Lower lobe of right lung (tissue), 2 donors: ENCODE data around the gene PLA2G1B. TPM values are rescaled to one million over a fixed set of nuclear protein-coding genes. Genes with fewer than 3 reads are reported as not detected.

Source experiments
- ATAC-seq, 2 donors: fragments of 200-7000 bp; cut with Tn5 transposase; one replicate each; pipeline ENCODE4 v1.9.1; 2020 to 2022; ENCODE audit warnings: mild to moderate bottlenecking in 2 of 2, moderate library complexity in 2 of 2
- DNase-seq: peaks from one replicate; pipeline ENCODE4 v3.0.0-alpha.2; 2020
- H3K27ac ChIP-seq: fragments of 200-600 bp; one replicate; pipeline ENCODE4 v1.8.0; 2022
- H3K27me3 ChIP-seq: fragments of 200-600 bp; one replicate; pipeline ENCODE4 v1.8.0; 2022; ENCODE audit warnings: low read depth
- H3K36me3 ChIP-seq: fragments of 200-600 bp; one replicate; pipeline ENCODE4 v1.8.0; 2022; ENCODE audit warnings: mild to moderate bottlenecking
- H3K4me1 ChIP-seq: fragments of 200-600 bp; one replicate; pipeline ENCODE4 v1.8.0; 2022
- H3K4me3 ChIP-seq: fragments of 200-600 bp; one replicate; pipeline ENCODE4 v1.8.0; 2022; ENCODE audit warnings: mild to moderate bottlenecking
- H3K9me3 ChIP-seq: fragments of 200-600 bp; one replicate; pipeline ENCODE4 v1.8.0; 2022
- CTCF ChIP-seq: fragments of 200-600 bp; IDR thresholded peaks from one replicate; pipeline ENCODE4 v1.8.0; 2022; ENCODE audit warnings: antibody characterized with exemption, mild to moderate bottlenecking
- intact Hi-C: fragments of 100-400 bp; cut with DNase I; formaldehyde crosslinking; loops from one replicate; pipeline ENCODE4 v1.11.0; 2022
- total RNA-seq: library from RNA; stranded (reverse); fragmentation: NEBNext Ultra II Directional; extraction: Animal tissue kit (Norgen Biotek cat#: 25700); gene quantifications from one replicate; pipeline ENCODE4 v1.2.1, GENCODE V29; 2021
- donor health status: DM: no; HTN: yes; CAD: no; lungs with severe emphysema.

The PLA2G1B gene
- total RNA-seq, 1 donor from 2014 or later = 42.2 TPM

- H3K9me3 ChIP-seq = no peaks in the 10 kb centered on the region
- no peak for ATAC-seq
- H3K4me3 ChIP-seq = no peak overlapping the region
- intact Hi-C loops = no loop called here
- DNase-seq = no peak
- no peaks in the 10 kb centered on the region for H3K36me3 ChIP-seq
- H3K27me3 ChIP-seq = peaks cover 53% of the 10 kb centered on the region
- peaks cover 10% of the 10 kb centered on the region for H3K4me1 ChIP-seq
- H3K27ac ChIP-seq = no peak overlapping the region
- TF ChIP-seq CTCF = peak; percentile 12
Observed at GRCh38 chr12:120367233-120367923, 39.8 kb upstream of the PLA2G1B start.

- H3K36me3 ChIP-seq = no peaks in the 10 kb centered on the region
- H3K9me3 ChIP-seq = no peaks in the 10 kb centered on the region
- no peak for ATAC-seq
- H3K4me1 ChIP-seq = peaks cover 10% of the 10 kb centered on the region
- TF ChIP-seq CTCF = no peak
- DNase-seq = no peak
- peaks cover 50% of the 10 kb centered on the region for H3K27me3 ChIP-seq
- no peak overlapping the region for H3K27ac ChIP-seq
- H3K4me3 ChIP-seq = no peak overlapping the region
- intact Hi-C loops = no loop called here
Observed at GRCh38 chr12:120366845-120367232, 39.3 kb upstream of the PLA2G1B start.

- H3K27me3 ChIP-seq = peaks cover 50% of the 10 kb centered on the region
- H3K4me3 ChIP-seq = no peak overlapping the region
- no peak overlapping the region for H3K27ac ChIP-seq
- DNase-seq (no peak), ATAC-seq (no peak)
- H3K4me1 ChIP-seq = peaks cover 10% of the 10 kb centered on the region
- no peaks in the 10 kb centered on the region for H3K36me3 ChIP-seq
- no peaks in the 10 kb centered on the region for H3K9me3 ChIP-seq
- intact Hi-C loops = no loop called here
- no peak for TF ChIP-seq CTCF
Observed at GRCh38 chr12:120366341-120366705, 38.7 kb upstream of the PLA2G1B start.

- H3K27me3 ChIP-seq = peaks cover 50% of the 10 kb centered on the region
Observed at GRCh38 chr12:120365675-120366340, 38.2 kb upstream of the PLA2G1B start.

GRCh38 chr12:120364487-120364886, 36.9 kb upstream of the PLA2G1B start:
- no peak for DNase-seq
- H3K9me3 ChIP-seq = no peaks in the 10 kb centered on the region
- no peak overlapping the region for H3K27ac ChIP-seq
- H3K4me1 ChIP-seq = peaks cover 10% of the 10 kb centered on the region
- intact Hi-C loops = no loop called here
- ATAC-seq = no peak
- TF ChIP-seq CTCF = no peak
- no peak overlapping the region for H3K4me3 ChIP-seq
- no peaks in the 10 kb centered on the region for H3K36me3 ChIP-seq
- peaks cover 45% of the 10 kb centered on the region for H3K27me3 ChIP-seq

More at GRCh38 chr12:120365675-120366340, 38.2 kb upstream of the PLA2G1B start:
- Histone ChIP-seq H3K4me3 (no peak overlapping the region), H3K9me3 (no peaks in the 10 kb centered on the region), H3K4me1 (peaks cover 10% of the 10 kb centered on the region), H3K27ac (no peak overlapping the region), H3K36me3 (no peaks in the 10 kb centered on the region)
- intact Hi-C loops = no loop called here
- no peak for TF ChIP-seq CTCF
- DNase-seq = no peak
- ATAC-seq = peak in 1 of 2 donors; percentile 79
